ENCODE results near the gene F10. TPM values are rescaled to one million over a fixed set of nuclear protein-coding genes. Genes with fewer than 3 reads are reported as not detected.

Gene F10
- total RNA-seq, 2 donors from 2014 or later: 18.7 to 32.4 TPM

DNA sequence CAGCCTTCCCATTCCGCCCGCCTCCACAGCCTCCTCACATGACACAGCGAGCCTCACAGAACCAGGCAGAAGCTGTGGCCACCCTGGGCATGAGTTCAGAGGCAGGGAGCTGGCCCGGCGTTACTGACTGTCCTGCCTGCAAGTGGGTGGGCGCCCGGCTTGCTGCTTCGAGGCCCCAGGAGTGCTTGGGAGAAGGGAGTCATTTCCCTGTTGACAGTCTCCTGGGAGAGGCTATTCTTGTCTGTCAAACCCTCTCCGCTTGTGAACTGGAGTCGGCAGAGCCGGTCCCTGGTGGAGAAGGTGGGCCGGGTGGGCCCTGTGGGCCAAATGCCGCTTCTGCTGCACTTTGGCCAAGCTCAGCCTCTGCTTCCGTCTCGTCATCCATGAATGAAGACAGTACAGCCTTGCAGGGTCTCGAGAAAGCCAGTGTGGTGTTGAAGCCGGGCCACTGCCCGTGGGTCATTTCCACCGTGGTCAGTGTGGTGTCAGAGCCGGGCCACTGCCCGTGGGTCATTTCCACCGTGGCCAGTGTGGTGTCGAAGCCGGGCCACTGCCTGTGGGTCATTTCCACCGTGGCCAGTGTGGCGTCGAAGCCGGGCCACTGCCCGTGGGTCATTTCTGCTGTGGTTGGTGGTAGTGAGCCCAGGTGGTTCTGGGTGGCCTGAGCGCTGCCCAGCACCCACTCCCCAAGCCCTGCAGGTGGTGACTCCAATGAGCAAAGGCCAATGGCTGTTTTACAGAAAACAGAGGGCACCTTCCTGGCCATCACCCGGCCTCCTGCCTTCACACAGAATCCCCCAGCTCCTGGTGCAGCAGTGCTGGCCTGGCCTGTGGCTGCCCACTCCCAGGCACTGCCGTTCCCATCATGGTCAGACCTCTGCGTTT is 30.5 kb upstream of the F10 start:
- no peaks in the 10 kb centered on the region for H3K27me3 ChIP-seq (ENCODE audit: control insufficient read depth, insufficient read depth, low read length, poor library complexity, severe bottlenecking)
- Mint-ChIP-seq H3K4me1 (peaks cover 8% of the 10 kb centered on the region), H3K4me3 (no peak overlapping the region), H3K27ac (no peak overlapping the region), H3K9me3 (no peaks in the 10 kb centered on the region), H3K27me3 (ENCODE audit: insufficient read depth) (peaks cover 2% of the 10 kb centered on the region), H3K36me3 (ENCODE audit: low read depth) (peaks cover 18% of the 10 kb centered on the region)
- DNase-seq: no peak
- 87 to 93% methylated on average over 19 to 33 of the region's 33 CpGs for WGBS, 2 experiments (ENCODE audit: insufficient coverage in 1 of 2, insufficient read length in 1 of 2)
- TF ChIP-seq, protein P1, sequence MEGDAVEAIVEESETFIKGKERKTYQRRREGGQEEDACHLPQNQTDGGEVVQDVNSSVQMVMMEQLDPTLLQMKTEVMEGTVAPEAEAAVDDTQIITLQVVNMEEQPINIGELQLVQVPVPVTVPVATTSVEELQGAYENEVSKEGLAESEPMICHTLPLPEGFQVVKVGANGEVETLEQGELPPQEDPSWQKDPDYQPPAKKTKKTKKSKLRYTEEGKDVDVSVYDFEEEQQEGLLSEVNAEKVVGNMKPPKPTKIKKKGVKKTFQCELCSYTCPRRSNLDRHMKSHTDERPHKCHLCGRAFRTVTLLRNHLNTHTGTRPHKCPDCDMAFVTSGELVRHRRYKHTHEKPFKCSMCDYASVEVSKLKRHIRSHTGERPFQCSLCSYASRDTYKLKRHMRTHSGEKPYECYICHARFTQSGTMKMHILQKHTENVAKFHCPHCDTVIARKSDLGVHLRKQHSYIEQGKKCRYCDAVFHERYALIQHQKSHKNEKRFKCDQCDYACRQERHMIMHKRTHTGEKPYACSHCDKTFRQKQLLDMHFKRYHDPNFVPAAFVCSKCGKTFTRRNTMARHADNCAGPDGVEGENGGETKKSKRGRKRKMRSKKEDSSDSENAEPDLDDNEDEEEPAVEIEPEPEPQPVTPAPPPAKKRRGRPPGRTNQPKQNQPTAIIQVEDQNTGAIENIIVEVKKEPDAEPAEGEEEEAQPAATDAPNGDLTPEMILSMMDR (conservative IDR thresholded peaks at IDR 0.05): no peak
- no peaks in the 10 kb centered on the region for H3K9me3 ChIP-seq (ENCODE audit: control insufficient read depth, low read length)
- H3K9ac ChIP-seq (ENCODE audit: extremely low read depth, low read length, poor library complexity, severe bottlenecking): no peak overlapping the region
- H3K36me3 ChIP-seq (ENCODE audit: control insufficient read depth, insufficient read depth, low read length): no peaks in the 10 kb centered on the region
- no peaks in the 10 kb centered on the region for H3K4me1 ChIP-seq (ENCODE audit: control insufficient read depth, insufficient read depth, low read length)
- no peak overlapping the region for H3K4me3 ChIP-seq (ENCODE audit: low read length)
- no peak overlapping the region for H3K27ac ChIP-seq (ENCODE audit: low read depth, low read length)

DNA sequence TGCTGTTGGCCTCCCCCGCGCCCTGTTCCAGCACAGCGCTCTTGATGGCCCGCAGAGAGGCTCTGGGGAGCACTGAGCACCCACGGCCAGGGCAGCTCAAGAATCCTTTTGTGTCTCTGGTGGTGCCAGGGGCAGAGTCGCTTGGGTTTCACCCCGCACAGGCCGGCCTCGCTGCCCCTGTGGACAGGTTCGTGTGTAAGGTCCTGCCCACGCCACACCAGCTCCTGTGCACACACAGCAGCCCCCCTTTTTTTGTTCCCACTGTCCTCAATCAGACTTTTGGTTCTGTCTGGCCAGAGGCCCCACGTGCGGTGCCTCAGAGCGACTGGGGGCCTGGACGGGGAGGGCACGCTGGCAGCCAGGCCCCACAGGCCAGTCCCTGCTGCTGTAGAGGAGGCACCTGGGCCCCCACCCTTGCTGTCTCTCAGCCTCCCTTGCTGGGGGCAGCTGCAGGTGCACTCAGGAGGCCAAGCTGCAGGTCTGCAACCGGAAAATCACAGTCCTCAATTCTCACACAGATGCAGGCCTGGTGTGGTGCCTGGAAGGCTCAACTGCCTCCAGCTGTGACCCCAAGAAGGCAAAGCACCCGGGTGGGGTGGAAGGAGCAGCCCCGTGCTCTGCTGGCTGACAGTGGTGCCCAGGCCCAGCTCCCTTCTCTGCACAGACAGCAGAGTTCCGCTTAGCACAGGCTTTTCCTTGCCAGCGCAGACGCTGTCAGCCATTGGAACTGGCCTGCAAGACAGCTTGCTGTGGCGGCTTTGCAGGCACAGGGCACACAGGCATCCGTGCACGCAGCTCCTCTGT is 29.6 kb upstream of the F10 start:
- Histone ChIP-seq H3K4me1 (ENCODE audit: control insufficient read depth, insufficient read depth, low read length) (no peaks in the 10 kb centered on the region), H3K27ac (ENCODE audit: low read depth, low read length) (no peak overlapping the region), H3K4me3 (ENCODE audit: low read length) (no peak overlapping the region), H3K27me3 (ENCODE audit: control insufficient read depth, insufficient read depth, low read length, poor library complexity, severe bottlenecking) (no peaks in the 10 kb centered on the region), H3K9me3 (ENCODE audit: control insufficient read depth, low read length) (no peaks in the 10 kb centered on the region), H3K36me3 (ENCODE audit: control insufficient read depth, insufficient read depth, low read length) (no peaks in the 10 kb centered on the region), H3K9ac (ENCODE audit: extremely low read depth, low read length, poor library complexity, severe bottlenecking) (no peak overlapping the region)
- no peak overlapping the region for H3K4me3 Mint-ChIP-seq
- H3K36me3 Mint-ChIP-seq (ENCODE audit: low read depth): peaks cover 17% of the 10 kb centered on the region
- H3K27me3 Mint-ChIP-seq (ENCODE audit: insufficient read depth): peaks cover 2% of the 10 kb centered on the region
- no peaks in the 10 kb centered on the region for H3K9me3 Mint-ChIP-seq
- H3K4me1 Mint-ChIP-seq: peaks cover 8% of the 10 kb centered on the region
- H3K27ac Mint-ChIP-seq: no peak overlapping the region
- 91 to 97% methylated on average over 18 to 25 of the region's 25 CpGs for WGBS, 2 experiments (ENCODE audit: insufficient coverage in 1 of 2, insufficient read length in 1 of 2)
- TF ChIP-seq, protein P1 (conservative IDR thresholded peaks at IDR 0.05): no peak
- DNase-seq: no peak

- Histone ChIP-seq H3K27ac (ENCODE audit: low read depth, low read length) (no peak overlapping the region), H3K4me1 (ENCODE audit: control insufficient read depth, insufficient read depth, low read length) (no peaks in the 10 kb centered on the region), H3K27me3 (ENCODE audit: control insufficient read depth, insufficient read depth, low read length, poor library complexity, severe bottlenecking) (no peaks in the 10 kb centered on the region), H3K4me3 (ENCODE audit: low read length) (no peak overlapping the region), H3K9ac (ENCODE audit: extremely low read depth, low read length, poor library complexity, severe bottlenecking) (no peak overlapping the region), H3K36me3 (ENCODE audit: control insufficient read depth, insufficient read depth, low read length) (no peaks in the 10 kb centered on the region), H3K9me3 (ENCODE audit: control insufficient read depth, low read length) (no peaks in the 10 kb centered on the region)
- peaks cover 2% of the 10 kb centered on the region for H3K27me3 Mint-ChIP-seq (ENCODE audit: insufficient read depth)
- H3K9me3 Mint-ChIP-seq: no peaks in the 10 kb centered on the region
- no peak for DNase-seq
- TF ChIP-seq, protein P1 (conservative IDR thresholded peaks at IDR 0.05): no peak
- H3K4me1 Mint-ChIP-seq: peaks cover 8% of the 10 kb centered on the region
- no peak overlapping the region for H3K27ac Mint-ChIP-seq
- no peak overlapping the region for H3K4me3 Mint-ChIP-seq
- WGBS, 2 experiments (ENCODE audit: insufficient coverage in 1 of 2, insufficient read length in 1 of 2): 89% methylated on average over 20 to 29 of the region's 29 CpGs
- H3K36me3 Mint-ChIP-seq (ENCODE audit: low read depth): peaks cover 17% of the 10 kb centered on the region
These were observed 28.8 kb upstream of the F10 start for GRCh38 chr13:113093580-113094409.
